GM21717 (cell line): ENCODE data around the gene ADORA3.
A peak's percentile ranks its signal among the peaks of the same experiment; 100 is the strongest.
"Not testable (repeated sequence)": the region's sequence is repeated elsewhere in the genome, so short reads cannot be mapped to it uniquely, and the experiment has no call there.

Experiments used
- ATAC-seq: cut with Tn5 transposase; IDR thresholded peaks from one replicate; pipeline ENCODE4 v1.9.1; 2021; ENCODE audit warnings: mild to moderate bottlenecking, moderate library complexity; ENCODE audit not compliant: unreplicated experiment

The ADORA3 gene

DNA sequence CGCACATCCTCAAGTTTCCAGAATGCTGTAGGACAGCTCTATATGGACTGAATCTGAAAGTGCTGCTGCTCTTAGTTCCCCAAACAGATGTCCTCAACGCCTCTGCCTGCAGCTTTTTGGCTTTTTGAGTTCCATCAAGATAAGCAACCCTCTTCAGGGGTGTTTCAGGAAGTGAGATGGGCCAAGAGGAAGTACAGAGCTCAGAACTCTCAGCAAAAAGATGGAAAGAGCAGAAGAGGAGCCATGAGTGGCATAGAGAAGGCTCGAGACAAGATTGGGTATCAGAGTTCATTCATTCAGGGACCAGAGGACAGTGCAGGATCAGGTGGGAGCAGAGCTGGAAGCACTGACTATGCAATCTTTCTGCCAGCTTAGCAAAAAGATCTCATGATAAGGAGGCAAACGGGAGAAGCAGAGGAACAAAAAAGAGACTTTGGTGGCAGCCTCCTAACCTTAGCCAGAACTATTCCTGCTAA lies at the start of gene ADORA3, which contains the start of gene TMIGD3:
ADORA3 (minus strand) TSS at position 49 of the 476 bp plus-strand sequence. CDS start 279 bp downstream, outside the sequence.
TMIGD3 (minus strand) TSS at position 49 of the 476 bp plus-strand sequence. CDS start 279 bp downstream, outside the sequence.
- no peak for ATAC-seq

DNA sequence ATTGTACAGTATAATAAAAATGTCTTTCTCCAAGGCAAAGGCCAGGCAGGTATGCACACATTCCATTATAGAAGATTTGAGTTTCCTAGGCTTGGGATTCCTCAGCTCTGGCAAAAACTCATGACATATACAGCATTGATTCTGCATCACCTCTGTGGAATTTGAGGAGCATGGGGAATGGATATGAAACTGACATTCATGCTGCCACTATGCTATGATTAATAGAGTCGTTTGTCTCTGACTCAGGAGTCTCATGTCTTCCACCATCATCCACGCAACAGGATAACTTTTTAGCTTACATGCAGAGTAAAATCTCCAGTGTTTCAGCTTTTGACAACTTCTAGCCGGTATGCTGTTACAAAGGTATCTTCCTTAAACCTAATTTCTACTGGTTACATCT lies 49.8 kb upstream of the ADORA3 start:
- no peak for ATAC-seq

DNA sequence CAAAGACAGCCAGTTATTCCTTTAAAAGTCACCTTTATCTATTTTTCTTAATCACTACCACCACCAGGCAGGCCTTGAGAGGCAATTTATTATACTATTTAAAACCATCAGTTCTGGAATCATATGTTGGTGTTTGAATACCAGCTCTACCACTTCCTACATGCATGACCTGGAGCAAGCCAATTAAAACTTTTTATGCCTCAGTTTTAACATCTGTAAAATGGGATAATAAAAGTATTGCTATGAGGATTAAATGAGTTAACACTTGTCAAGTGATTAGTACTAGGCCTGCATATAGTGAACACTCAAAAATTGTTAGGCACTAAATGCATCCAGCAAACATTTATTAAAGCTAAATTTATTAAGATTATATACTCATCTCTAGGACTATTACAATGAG lies 49.2 kb upstream of the ADORA3 start:
- ATAC-seq: no peak

DNA sequence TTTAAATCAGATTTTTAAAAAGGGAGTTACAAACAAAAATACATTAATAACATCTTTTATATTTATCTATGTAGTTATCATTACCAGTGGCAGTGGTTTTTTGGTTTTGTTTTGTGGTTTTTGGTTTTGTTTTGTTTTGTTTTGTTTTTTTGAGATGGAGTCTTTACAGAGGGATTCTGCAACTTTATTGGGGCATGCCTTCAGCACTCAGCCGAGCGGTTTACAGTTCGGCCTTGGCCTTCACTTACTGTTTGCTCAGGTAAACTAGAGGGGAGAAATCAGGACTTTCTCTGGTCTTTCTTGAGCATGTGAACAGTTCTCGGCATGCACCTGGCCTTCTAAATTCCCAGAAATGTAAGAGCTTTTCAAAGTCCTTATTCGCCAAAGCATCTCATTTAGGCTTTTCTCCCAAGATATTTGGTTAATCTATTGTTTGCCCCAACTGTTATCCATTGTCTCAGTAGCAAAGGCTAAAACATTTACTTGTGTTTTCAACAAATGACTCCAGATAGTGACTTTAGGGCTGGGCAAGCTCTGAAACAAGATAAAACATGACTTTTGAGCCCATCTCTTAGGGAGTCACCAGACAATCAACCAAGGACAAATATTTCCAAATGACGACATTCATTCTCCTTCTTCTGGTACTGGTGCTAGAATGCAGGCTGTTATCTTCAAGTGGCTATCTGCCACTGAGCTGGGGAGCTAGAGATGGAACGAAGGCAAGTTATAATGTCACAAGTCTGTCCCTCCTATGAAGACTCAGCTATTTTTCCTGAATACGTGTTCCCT lies 48.4 kb upstream of the ADORA3 start:
- ATAC-seq: no peak

DNA sequence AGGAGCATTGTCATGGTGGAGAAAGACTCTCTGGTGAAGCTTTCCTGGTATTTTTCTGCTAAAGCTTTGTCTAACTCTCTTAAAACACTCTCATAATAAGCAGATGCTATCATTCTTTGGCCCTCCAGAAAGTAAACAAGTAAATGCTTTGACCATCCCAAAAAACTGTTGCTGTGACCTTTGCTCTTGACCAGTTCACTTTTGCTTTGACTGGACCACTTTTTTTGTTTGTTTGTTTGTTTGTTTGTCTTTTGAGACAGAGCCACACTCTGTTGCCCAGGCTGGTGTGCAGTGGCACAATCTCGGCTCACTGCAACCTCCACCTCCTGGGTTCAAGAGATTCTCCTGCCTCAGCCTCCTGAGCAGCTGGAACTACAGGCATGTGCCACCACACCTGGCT lies 44.4 kb upstream of the ADORA3 start:
- not testable (repeated sequence) for ATAC-seq

DNA sequence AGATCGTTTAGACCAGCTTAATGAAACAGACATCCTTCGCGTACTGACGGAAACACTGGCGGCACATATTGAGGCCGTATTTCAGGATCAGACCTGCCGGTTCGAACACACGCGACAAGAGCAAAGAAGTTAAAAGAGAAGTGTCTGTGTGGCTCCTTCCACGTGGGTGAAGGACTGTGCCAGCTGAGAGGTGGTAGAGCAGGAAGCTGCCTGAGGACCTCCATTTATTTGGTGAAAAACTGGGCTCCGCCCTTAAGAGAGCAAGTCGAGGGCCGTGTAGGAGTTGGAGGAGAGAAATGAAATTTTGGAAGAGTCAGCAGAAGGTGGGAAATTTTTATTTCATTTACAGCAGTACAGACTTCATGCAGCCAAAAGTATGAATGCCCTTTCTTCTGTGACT lies 38.8 kb upstream of the ADORA3 start:
- no peak for ATAC-seq

DNA sequence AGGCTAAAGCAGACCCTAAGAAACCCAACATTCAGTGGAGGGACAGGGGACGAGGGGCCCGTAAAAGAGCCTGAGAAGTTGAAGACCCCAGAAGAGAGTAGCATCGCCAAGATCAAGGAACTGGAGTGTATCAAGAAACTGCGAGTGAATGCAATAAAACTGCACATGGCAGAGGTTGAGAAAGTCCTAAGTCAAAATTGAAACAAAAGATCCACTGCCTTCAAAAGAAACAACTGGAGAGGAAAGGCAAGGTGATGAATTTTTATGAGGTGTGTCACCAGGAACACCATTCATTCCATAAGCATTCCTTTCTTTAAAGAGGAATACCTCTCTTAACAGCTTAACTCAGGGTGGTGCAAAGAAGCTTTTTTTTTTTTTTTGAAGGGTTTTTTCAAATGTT lies 38.3 kb upstream of the ADORA3 start:
- no peak for ATAC-seq

DNA sequence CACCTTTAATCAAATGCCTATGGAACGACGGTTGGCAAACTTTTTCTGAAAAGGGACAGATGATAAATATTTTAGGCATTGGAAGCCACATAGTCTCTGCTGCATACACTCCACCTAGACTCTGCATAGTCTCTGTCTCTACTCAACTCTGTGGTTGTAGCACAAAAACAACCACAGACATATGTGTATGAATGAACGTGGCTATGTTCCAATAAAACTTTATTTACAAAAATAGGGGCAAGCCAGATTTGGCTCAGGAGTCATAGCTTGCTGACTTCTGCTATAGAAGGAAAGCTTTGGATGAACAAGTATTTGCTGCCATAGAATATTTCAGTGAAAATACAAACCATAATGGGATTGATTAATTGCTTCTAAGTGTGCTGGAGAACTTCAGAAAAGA lies 37.5 kb upstream of the ADORA3 start:
- no peak for ATAC-seq

DNA sequence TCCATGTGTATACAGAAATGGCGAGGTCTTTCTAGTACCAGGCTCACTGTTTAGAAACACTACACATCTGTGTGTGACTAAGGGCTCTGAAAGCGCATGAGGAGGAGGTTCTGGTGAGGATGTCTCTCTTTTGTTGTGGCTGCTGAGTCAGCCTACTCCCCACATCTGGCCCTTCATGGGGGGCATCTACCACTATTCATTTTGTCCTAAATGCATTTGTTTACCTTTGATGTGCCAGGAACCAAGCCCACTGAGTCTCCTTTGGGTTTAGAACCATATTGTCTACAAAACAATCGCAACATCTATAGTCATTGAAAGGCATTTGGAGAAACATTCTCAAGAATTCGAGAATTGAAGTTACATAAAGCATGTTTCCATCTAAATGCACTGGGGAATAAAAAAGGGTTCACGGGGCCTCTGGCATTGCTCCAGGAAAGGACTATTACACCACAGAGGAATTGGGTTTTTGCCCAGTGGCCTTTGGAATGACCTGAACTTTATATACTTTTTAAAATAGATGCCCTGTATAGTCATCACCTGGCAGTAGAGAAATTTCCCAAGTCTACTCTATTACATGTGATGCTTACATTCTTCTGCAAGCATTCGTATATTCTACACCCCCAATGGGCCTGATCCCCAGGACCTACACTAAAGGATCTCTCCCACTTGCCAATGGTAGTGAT lies 35.1 kb upstream of the ADORA3 start:
- ATAC-seq: no peak

DNA sequence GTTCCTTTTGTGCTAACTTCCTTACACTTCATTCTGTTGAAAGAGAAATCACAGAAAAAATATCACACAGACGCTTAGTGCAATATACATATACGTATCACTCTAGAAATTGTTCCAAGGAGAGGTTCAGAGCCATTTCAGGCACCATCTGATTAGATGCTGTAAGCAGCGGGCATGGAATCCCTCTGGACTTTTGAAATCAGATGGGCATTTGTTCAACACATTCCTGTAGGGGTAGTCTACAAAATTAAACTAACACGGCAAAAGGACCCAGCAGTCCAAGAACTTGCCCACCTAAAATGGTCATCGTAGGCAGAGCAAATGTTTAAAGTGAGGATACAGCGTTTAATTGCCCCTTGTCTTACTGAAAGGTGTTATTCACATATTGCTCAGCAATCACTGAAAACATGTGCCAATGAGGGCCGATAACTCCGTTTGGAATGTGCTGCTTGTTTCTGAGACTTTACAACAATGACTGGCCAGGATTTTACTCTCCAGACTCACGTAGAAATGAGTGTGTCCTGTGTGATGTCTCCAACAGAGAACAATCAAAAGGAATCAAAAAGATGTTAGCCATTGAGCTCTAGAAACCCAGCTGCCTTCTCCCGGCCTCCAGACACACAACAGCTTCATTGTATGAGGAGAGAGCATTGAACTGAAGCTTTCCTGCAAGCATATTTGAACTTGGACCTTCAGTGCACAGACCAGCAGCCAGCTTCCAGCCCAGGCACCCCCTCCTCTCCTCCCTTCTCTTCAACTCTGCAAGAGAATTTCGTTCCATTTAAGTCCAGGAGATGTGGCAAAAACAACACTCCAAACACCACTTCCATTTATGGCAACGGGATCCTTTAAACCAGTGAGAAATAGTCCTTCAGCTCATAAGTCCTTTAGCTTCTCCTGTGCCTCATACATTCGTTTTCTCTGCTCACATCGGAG lies 32.1 kb upstream of the ADORA3 start:
- ATAC-seq: no peak

DNA sequence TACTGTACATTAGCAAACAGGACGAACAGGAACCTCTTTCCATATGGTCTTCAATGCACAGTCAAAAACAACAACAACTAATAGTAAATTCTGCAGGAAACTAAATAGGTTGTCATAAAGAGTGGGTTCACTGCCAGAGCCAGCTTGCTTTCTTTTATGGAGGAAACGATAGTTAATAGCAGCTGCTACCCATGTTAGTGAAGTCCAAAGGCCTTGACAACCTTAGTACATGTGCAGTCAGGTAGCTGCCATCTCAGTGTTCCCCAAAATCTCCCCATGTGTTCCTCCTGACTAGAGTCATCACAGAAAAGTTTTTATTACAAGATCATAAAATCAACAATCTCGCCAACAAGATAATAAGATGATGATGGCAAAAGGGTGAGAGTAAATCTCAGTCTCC lies 16.6 kb upstream of the ADORA3 start:
- ATAC-seq: no peak

DNA sequence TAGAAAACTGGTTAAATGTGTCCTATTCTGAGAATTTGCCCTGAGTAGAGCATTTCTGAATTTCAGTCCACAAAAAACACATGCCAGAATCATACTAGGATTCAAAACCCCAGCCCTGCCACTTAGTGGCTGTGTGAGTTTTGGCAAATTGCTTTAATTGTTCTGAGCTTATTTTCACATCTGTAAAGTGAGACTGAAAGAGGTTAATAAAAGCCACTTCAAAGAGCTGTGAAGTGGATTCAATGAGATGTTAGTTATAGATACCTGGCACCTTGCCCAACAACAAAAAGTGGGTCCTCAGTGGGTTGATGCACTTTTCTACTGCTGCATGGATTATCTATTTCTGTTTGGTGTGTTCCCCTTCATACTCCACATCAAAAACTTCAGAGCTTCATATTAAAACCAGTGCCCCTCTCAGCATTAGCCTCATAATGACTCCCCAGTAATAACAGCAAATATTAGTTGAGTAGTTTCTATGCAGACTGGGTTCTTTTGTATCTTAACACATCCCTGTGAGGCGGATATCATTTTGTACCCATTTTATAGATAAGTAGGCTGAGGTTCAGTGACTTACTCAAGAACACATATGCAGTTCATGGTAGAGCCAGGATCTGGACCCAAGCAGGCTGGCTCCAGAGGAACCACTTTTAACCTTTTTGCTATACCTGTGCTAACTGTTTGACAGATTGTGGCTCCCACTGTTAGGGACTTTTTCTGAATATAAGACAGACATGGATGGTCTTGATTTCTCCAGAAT lies 14.2 kb upstream of the ADORA3 start:
- ATAC-seq: no peak

DNA sequence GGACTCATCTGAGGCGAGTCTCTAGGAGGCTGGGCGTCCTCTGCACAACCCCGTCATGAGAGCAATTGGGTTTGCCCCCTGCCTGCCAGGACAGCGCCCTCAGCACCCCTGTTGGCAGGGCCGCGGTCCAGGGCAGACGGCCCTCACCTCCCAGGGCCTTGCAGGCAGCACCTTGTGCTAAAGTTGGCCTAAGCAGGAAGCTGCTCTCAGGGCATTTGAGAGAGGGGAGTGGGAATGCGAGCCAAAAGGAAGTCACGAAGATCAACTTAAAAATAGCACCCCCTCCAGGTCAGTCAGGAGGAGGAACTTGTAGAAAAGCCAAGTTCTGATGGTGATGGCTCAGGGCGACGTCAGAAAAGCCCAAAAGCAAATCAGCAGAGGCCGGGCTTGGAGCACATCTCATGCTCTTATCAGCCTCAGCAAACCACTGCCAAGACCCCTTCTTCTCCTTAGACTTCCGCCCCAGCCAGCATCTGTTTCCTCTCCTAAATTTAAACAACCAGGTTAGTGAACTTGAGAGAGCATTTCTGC lies 12.6 kb upstream of the ADORA3 start:
- ATAC-seq: peak; percentile 41

DNA sequence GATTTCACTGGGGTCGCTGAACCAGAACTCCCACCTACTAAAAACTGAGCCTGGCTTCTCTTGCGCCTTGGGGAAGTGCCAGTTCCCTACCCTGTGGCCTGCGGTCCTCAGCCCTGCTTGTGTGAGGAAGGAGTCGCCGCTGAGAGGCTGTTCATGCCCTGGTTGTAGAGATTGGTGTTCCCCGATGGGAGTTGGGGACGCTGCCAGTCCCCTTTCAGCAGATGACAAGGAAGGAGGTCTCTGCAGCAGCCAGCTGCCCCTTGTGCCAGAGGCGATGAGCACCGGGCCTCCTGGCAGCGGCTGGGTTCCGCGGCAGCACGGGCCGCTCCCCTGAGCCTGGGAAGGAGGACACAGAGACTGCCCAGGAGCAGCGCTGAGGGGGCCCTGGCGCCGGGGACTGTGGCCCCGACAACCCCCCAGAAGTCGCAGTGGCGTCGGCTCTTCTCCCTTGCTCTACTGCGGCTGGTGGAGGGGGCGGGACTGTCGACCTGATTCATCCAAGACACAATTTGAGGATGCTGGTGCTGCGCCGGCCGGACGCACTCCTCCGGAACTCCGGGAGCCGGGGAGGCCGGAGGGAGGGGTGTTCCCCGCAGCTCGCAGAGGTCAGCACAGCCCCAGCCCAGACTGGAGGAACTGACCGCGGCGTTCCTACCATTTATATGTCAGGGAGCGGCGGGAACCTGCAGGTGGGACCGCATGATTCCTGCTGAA lies 12.0 kb upstream of the ADORA3 start:
- peak; percentile 15 for ATAC-seq

DNA sequence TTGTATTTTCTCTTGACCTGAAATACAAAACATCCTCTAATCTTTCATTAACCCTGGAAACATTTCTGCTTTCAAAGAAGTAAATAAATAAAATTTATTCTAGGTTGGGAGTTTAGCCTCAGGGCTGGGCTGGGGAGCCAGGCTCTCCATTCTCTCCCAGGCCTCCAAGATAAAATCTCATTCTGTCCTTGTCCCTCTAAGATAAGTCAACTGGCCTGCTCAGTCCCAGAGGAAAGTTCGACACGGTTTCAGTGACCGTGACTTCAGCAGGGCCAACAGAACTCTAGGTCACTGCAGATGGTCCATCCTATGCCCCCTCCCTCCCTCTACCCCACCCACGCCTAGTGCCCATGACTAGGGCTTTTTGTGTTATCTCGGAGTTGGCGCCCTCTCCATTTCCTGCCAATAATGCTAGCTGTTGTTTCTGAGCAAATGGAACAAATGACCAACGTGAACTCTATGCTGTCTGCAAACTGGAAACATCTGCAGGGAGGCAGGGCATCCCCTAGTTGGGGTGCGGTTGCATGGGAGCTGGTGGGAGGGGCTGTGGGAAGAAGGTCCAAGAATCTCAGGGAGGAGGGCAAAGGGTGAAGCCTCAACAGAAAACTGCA lies 10.1 kb upstream of the ADORA3 start:
- no peak for ATAC-seq

DNA sequence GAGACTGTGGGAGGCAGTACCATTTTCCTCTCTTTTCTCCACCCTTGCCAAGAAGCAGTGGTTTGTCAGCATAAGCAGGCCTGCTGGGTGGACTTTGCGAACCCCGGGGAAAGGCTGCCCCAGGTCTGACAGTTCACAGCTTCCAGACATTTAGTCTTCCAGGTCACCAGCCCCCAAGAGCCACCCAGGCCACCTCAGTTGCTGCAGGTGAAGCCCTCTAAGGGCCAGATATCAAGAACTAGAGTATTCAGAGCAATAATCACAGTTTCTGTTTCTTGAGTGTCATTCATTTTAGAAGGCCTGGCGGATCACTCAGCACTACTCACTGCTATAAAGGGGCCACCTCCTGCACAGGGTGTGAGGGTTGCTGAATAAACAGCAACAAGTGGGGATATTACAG lies 9.5 kb upstream of the ADORA3 start:
- no peak for ATAC-seq

DNA sequence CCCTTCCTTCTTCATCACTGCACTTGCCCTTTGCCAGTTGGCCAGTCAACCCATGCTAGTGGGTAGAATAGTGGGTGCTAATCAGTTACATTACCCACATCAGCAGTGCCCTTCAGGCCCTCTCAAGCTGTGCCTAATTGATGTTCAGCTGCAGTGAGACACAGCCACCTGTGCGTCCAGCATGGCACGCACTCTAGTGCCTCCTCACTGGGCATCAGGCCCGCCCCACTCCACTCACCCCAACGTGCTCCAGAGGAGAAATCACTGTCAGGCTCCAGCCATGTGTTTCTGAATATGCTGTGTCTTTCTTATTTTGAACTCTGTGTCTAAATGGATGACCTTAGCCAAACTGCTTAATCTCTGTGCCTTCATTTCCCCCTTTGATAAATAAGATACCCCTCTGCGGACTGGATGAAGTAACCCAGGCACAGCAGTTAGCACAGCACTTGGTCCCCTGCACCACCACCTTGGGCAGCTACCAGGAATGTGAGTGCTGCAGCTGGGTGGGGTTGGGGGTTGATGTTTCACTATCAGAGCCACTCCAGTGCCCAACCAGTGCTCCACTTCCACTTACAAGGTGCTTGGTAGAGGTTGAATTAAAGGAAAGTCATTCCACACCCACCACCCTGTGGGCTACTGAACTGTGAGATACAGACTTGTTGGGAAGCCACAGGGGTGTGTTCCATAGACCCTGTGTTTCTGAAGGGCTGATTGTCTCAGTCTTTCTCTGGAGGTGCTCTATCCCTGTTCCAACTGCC lies 8.9 kb upstream of the ADORA3 start:
- ATAC-seq: no peak

DNA sequence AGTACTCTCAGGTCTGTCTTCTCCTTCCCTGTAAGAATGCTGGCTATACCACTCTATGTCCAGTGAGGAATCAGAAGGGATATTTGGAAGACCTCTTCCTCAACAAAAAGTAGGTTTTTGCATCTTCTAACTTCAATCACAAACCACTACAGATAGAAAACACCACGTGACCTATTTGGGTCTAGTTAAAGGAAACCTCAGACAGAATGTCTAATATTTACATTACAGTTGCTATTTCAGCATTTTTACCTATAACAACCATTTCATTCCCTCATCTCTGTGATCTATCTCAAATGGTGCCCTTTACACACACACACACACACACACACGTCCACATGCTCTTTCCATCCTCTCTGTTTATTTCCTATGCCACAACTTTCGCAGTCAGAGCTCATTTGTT lies 7.9 kb upstream of the ADORA3 start:
- no peak for ATAC-seq
